Right ventricle myocardium inferior (tissue), 1 donor: ENCODE data around the gene PDCD5. TPM values are rescaled to one million over a fixed set of nuclear protein-coding genes. Genes with fewer than 3 reads are reported as not detected.

Experiments
- ATAC-seq: fragments of 200-7000 bp; cut with Tn5 transposase; one replicate; pipeline ENCODE4 v1.9.1; 2020; ENCODE audit warnings: mild to moderate bottlenecking, moderate library complexity
- DNase-seq: peaks from one replicate; pipeline ENCODE4 v3.0.0; 2021; ENCODE audit errors: missing footprints
- intact Hi-C: fragments of 100-400 bp; cut with DNase I; formaldehyde crosslinking; loops from one replicate; pipeline ENCODE4 v1.11.0; 2022
- total RNA-seq: library from RNA; stranded (reverse); fragmentation: NEBNext Ultra II Directional; extraction: Animal tissue kit (Norgen Biotek cat#: 25700); gene quantifications from one replicate; pipeline ENCODE4 v1.2.1, GENCODE V29; 2021
- donor health status: DM: no; HTN: yes; CAD: no; lungs with severe emphysema.

The PDCD5 gene
- total RNA-seq, 1 donor from 2014 or later: 133 TPM

- DNase-seq: no peak
- ATAC-seq: no peak
- intact Hi-C loops: no loop called here
Measured at GRCh38 chr19:32614916-32615315, 33.9 kb downstream of the PDCD5 start.

DNA sequence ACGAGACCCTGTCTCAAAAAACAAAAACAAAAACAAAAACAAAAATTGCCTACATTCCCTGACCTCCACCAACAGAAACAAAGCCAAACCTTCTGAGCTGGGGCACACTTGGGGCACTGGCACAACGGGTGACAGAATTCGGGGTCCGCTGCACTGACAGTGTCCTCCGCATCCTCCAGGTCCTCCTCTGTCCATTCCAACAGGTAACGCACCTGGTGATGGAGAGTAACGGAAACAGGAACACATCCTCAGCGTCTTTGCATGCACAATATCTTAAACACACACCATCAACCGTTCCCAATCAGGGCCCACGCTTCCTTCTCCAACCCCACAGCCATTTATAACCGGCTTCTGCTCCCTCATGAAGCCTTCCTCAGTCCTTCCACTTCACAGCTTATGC lies 34.6 kb downstream of the PDCD5 start:
- intact Hi-C loops: no loop called here

GRCh38 chr19:32619051-32619685 lies 38.2 kb downstream of the PDCD5 start:
- intact Hi-C loops: no loop called here
- no peak for DNase-seq

More for the DNA sequence above, 34.6 kb downstream of the PDCD5 start:
- ATAC-seq (no peak), DNase-seq (no peak)

DNA sequence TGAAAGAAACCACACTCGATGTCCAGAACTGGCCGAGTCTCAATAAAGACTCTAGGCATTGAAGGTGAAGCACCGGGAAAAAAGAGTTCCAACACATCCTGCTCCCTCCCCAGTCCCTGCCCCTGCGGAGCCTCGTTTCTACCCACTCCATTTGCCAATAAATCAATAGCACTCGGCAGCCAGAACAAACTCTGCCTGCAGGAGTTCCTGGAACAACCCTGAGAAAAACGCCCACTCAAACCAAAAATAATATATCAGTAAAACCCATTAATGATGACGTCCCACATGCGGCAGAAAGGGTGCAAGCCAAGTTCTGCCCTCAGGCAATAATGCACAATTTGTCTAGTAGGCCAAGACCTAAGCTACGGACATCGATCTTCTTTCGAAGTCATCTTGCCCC lies 41.0 kb downstream of the PDCD5 start:
- ATAC-seq (no peak), DNase-seq (no peak)
- intact Hi-C loops: no loop called here

More at GRCh38 chr19:32619051-32619685, 38.2 kb downstream of the PDCD5 start:
- no peak for ATAC-seq

DNA sequence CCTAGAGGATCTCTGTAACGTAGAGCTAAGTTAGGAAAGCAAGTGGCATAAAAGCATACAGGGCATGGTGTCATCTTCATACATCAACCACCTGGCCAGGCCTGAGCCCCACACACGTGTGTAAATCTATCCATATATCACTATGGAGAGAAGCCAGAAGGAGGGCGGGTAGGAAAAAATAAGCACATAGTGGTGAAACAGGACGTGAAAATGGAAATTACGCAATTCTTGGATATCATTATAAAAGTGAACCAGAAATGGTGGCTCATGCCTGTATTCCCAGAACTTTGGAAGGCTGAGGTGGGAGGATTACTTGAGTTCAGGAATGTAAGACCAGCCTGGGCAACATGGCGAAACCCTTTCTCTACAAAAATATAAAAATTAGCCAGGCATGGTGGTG lies 43.4 kb downstream of the PDCD5 start:
- intact Hi-C loops: no loop called here
- ATAC-seq (no peak), DNase-seq (no peak)

- intact Hi-C loops: no loop called here
- ATAC-seq (no peak), DNase-seq (no peak)
Measured at GRCh38 chr19:32626969-32627368, 46.0 kb downstream of the PDCD5 start.

DNA sequence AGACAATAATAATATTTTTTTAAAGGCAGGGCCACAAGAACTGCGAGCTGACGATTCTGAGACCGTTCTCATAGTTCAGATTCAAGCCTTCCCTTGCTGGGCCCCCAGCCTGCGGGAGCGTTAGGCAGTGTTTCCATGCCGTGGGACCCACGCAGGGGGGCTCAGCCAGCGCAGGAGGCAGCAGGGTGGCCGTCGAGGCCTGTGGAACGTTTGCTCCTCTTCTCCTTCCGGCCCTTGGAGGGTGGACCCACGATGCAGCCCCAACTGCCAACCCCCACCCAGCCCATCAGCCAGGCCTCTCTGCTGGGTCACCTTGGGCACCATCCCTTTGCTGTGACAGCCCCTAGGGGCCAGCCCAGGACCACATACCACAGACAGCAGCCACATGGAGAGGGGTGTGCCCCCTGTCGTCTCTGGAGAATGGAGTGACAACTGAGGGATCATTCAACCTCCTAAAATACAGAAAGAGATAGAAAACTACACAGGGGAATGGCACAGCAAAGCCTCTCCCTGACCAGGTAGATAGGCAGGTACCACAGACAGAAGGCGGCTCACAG lies 46.8 kb downstream of the PDCD5 start:
- intact Hi-C loops: no loop called here
- peak; percentile 48 for ATAC-seq
- DNase-seq: no peak

DNA sequence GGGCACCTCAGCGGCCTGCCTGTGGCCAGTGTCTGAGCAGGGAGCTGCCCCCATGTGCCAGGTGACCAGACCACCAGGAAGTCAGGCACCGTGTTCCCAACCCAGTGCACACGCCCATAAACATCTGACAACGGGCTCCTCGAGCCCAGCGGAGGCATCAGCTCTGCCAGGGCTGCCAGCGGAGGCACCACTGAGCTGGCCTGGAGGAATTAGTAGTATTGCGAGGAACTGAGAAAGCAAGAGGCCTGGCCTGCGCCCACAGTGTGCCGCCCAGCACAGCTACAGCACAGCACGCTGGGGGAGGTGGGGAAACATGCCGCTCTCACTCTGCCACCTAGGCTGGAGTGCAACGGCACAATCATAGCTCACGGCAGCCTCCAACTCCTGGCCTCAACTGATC lies 49.3 kb downstream of the PDCD5 start:
- ATAC-seq: no peak
- intact Hi-C loops: no loop called here
- DNase-seq: no peak

GRCh38 chr19:32631381-32631780 lies 50.4 kb downstream of the PDCD5 start:
- no peak for DNase-seq
- intact Hi-C loops: no loop called here
- ATAC-seq: no peak

Other genes starting within 250 kb of the PDCD5 start
- 14.7 TPM for gene ZNF507, start 235.6 kb upstream of the PDCD5 start, total RNA-seq
- 5.2 TPM for gene DPY19L3, start 175.4 kb upstream of the PDCD5 start, total RNA-seq
- 25.9 TPM for gene ANKRD27, start 94.0 kb downstream of the PDCD5 start, total RNA-seq
- 12.5 TPM for gene RGS9BP, start 94.7 kb downstream of the PDCD5 start, total RNA-seq
- 23.8 TPM for gene NUDT19, start 110.6 kb downstream of the PDCD5 start, total RNA-seq
- gene TDRD12, start 138.6 kb downstream of the PDCD5 start, total RNA-seq: not detected